Prostate gland (tissue), 2 donors: ENCODE results near the gene USP47.

Experiments used
- CTCF ChIP-seq, 4 experiments: fragments of 200-600 bp in 2 of 4; fragments of 450-650 bp in 2 of 4; sonication (generic) in 2 of 4; IDR thresholded peaks; 1 replicate in 3 of 4; 2 replicates in 1 of 4; pipeline ENCODE4 v1.5.1; 2016 to 2019; ENCODE audit warnings: antibody characterized with exemption in 4 of 4, mild to moderate bottlenecking in 2 of 4, moderate library complexity in 2 of 4
- POLR2AphosphoS5 ChIP-seq: sonication (generic); formaldehyde crosslinking; IDR thresholded peaks from one replicate; pipeline ENCODE4 v1.6.1; 2017; ENCODE audit warnings: antibody characterized with exemption

- TF ChIP-seq CTCF (IDR thresholded peaks at IDR 0.05) (no peak), POLR2AphosphoS5 (no peak)
Measured at GRCh38 chr11:11880179-11880578, 38.4 kb downstream of the USP47 start.
